KG1 (cell line): ENCODE measurements around the gene ZMYM3.

ENCODE experiments used
- DNase-seq: peaks from one replicate; lab custom pipeline; 2025; lab: John Stamatoyannopoulos, UW

ZMYM3 gene

GRCh38 chrX:71214604-71215337 lies 39.2 kb downstream of the ZMYM3 start:
- DNase-seq, result no peak

GRCh38 chrX:71214152-71214551 lies 39.8 kb downstream of the ZMYM3 start:
- DNase-seq, result no peak

- no peak for DNase-seq
These were observed 41.4 kb downstream of the ZMYM3 start for GRCh38 chrX:71212536-71212935.

- DNase-seq, result no peak
These were observed 43.1 kb downstream of the ZMYM3 start for GRCh38 chrX:71210816-71211215.

GRCh38 chrX:71199252-71200008 lies 54.5 kb downstream of the ZMYM3 start:
- DNase-seq, result no peak

- peak; percentile 53 for DNase-seq
These were observed 55.9 kb downstream of the ZMYM3 start for GRCh38 chrX:71198066-71198465.

- no peak for DNase-seq
These were observed 57.8 kb downstream of the ZMYM3 start for GRCh38 chrX:71195964-71196649.

GRCh38 chrX:71191248-71191647 lies 62.7 kb downstream of the ZMYM3 start:
- no peak for DNase-seq
